NCI-H748 (cell line): ENCODE data around the gene RAB4B.
"Not testable (repeated sequence)": the region's sequence is repeated elsewhere in the genome, so short reads cannot be mapped to it uniquely, and the experiment has no call there.

ENCODE experiments used
- DNase-seq: peaks from one replicate; lab custom pipeline; 2025; ENCODE audit not compliant: unreplicated experiment; lab: John Stamatoyannopoulos, UW

Gene RAB4B

DNA sequence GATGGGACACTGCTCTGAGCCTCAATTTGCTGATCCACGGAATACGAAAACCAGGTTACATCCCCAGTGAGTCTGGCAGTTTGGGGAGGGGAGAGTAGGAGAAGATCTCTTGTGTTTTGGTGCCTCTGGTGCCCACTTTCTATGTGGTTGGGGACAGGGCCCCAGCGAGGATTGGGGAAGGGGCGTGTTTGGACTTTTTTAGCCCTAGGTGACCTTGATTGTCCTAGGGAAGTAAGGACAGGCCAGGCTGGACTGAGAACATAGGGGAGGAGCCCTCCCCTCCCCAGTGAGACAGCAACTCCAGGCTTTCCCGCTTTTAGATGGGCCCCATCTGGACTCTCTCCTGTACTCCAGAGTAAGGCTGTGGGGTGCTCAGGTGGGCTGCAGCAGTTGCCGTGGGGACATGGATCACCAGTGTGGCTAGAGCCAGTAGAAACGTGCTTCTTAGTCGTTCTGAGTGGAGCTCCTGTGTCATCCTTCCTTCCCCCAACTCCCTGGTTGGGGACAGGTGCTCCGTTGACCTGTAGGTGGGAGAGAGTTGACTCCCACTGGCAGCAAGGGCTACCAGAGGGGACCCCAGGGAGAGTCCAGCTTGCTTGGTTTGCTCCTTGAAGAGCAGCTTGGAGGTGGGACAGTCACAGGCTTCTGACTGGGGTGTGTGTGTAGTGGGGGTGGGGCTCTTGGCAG is 25.3 kb downstream of the RAB4B start:
- no peak for DNase-seq

DNA sequence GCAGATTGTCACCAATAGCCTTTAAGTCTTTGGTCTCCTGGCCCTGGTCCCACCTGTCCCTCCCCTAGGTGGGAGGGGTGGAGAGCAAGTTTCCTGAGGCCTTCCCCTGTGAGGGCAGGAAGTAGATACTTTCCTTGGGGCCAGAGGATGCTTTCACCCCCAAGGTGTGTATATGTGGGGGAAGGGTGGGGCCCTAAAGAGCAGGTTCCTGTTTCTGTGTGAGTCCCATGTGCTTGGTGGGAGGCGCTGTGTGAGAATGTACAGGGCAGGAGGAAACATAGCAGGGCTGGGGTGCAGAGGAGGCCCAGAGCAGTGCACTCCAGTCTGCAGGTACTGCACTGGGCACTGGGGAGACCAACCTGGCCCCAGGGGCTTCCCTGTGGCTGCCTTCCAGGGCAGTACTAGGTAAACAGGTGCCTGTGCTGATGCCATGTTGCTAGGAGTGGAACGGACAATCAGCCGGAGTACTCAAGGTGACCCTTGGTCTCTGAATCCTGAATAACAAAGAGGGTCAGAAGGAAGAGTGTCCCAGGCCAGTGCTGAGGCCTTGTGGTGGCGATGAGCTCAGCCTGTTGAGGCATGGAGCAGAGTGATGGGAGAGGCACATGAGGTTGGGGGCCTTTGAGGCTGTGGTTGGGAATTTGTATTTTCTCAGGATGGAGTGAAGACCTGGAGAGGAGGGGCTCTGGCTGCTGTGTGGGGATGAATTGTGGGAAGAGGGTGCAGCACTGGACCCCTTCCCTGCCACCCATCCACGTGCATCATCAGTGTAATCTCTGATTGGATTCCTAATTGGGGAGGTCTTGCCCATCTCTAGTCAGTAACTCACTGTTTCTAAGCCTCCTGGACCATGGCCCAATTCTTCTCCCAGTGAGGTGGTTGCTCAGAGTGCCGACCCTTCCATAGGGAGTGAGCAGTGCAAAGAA is 26.1 kb downstream of the RAB4B start:
- no peak for DNase-seq

DNA sequence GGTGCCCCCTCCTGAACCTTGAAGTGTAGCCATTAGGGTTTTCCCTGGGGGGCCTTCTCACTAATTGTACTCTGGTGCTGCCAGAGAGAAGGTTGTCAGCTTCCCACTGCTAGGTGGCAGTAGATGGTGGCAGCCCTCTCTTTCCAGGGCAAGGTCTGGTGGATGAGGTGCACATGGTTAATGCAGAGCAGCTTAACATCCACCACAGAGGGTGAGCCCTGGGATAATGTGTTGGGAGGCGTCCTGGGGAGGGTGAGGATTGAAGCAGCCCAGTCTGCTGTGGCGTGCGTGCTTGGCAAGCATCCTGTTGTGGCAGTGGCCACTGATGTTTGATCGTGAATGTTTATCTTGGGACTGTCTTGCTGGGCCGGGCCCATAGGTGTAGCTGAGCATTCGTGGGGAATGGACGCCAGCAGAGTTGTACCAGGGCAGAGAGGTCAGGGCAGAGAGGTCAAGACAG is 26.8 kb downstream of the RAB4B start:
- no peak for DNase-seq

DNA sequence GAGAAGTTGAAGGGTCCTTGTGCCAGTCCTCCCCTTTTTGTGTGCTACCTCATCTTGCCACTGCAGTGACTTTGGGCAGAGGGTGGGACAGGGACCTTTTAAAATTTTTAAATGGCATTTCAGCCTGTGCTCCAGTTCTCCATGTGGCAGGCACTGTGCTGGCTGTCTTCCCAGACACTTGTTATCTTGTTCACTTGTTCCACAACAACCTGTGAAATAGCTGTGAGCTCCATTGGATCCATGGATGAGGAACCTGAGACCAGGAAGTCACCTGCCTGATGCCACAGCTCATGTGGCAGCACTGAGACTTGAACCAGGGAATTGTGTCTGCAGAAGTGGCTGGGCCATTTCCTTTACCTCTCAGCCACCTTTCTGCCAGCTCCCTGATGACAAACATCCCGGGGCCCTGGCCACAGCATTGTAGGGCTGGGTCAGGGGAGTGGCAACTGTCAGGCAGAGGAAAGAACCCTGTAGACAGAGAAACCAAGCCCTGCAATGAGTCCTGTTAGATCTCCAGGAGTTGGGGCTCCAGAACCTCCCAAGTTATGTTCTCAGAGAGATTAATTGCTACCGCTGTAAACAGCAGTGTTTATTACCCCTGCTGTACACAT is 27.3 kb downstream of the RAB4B start:
- DNase-seq, result no peak

DNA sequence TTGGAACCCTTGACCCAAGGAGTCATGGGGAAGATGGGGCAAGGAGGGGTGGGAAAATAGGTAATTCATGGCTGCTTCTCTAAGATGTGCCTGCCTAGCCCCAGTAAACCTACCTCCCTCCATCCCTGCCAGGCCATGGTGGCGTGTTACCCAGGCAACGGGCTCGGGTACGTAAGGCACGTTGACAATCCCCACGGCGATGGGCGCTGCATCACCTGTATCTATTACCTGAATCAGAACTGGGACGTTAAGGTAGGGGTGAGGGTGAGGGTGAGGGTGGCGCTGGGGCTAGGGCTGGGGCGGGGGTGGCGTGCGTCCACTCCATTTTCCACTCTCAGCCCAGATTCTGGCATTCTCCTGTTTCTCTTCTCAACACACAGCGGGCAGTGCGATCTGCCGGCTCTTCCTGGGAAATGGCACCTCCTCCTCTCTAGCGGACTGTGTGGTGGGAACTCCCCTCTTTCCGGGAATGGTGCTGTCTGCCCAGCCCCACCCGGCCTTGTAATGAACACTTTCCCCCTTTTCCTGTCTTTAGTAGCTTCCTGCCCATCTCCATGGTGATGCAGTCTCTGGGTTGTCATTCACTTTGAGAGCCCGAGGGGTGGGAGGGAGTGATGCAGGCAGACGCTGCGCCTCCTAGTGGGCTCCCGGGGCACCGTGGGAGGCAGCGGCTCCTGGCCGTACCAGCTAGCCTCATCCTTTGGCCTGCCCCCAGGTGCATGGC is 28.5 kb downstream of the RAB4B start:
- peak; percentile 86 for DNase-seq

DNA sequence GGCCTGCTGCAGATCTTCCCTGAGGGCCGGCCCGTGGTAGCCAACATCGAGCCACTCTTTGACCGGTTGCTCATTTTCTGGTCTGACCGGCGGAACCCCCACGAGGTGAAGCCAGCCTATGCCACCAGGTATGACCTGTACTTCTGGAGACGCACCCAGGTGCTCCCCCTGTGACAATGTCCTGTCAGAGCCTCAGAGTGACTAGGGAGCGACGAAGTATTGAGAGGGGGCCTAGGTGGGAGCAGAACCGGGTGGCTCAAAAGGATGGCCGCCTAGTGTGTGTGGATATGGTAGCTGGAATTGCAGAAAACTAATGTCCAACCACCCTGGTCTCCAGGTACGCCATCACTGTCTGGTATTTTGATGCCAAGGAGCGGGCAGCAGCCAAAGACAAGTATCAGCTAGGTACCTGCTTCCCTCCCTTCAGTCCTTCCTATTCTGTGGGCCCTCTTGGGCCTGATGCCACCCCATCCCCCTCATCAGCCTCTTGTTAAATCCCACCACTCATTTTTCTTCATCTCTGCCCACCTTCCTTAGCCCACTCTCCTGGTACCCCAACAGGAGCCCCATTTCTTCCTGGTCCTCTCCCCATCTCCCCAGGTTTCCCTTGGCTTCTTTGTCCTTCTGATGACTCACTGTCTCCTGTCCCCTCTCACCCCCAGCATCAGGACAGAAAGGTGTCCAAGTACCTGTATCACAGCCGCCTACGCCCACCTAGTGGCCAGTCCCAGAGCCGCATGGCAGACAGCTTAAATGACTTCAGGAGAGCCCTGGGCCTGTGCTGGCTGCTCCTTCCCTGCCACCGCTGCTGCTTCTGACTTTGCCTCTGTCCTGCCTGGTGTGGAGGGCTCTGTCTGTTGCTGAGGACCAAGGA is 29.3 kb downstream of the RAB4B start:
- DNase-seq, result peak; percentile 36

DNA sequence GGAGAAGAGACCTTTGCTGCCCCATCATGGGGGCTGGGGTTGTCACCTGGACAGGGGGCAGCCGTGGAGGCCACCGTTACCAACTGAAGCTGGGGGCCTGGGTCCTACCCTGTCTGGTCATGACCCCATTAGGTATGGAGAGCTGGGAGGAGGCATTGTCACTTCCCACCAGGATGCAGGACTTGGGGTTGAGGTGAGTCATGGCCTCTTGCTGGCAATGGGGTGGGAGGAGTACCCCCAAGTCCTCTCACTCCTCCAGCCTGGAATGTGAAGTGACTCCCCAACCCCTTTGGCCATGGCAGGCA is 29.9 kb downstream of the RAB4B start:
- DNase-seq, result no peak

DNA sequence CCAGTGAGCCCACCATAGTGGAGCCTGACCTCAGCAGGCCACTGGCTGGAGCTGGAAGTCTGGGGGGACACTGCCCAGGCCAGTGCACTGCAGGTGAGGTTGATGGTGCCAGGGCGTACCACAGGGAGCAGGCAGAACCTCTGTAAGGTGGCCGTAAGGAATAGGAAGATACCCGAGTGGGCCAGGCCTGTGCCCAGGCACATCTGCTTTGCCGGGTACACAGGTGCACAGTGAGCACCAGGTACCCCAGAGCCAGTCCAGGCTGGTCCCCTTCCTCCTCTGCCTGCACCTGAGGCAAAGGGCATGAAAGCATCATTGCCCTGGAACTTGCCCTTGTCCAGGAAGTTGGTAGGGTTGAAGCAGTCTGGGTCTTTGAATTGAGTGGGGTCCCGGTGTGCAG is 30.4 kb downstream of the RAB4B start:
- DNase-seq, result no peak

DNA sequence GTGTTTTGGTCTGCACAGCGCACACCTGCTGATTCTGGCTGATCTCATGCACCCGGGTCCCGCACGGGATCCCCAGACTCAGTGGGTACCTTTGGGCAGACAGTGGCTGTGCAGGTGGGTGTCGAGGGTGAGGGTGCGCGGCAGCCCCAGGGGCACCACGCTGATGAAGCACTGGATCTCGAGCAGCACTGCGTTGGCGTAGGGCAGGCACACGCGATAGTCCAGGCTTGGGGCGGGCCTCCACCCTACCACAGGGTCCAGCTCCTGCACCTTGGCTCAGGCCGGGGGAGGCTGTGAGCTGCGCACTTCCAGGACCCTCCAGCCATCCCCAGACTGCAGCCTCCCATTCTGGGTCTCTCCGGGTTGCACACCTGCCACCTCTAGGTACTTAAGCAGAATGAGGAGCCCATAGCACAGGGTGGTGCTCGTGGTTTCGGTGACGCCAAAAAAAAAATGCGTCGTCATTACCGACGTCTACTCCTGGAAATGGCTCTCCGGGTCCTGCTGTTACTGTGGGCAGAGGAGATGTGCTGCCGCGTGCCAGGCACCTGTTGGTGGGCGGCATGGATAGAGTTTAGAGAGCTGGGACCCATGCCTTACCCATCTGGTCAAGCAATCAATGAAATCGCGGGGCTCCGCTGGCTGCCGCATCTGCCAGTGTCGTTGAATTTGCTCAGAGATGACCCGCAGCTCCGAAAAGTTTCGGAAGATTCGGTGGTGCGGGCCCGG is 31.5 kb downstream of the RAB4B start:
- DNase-seq, result no peak

DNA sequence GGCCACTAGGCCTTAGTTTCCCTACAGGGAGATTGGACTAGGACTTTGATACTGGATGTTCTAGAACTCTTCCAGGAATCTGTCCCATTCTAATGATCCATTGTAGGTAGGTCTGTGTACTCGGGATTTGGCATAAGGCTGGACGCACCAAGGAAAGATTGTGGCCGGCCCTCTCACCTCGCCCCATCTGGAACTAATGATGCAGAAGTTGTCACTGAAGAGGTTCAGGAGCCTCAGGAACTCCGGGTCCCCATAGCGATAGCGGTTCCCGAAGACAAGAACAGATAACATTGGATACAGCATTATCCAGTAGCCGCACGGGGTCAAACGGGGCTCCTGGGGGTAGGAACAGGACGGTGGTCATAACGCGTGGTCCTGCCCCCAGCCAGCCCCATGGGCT is 32.1 kb downstream of the RAB4B start:
- DNase-seq, result no peak

DNA sequence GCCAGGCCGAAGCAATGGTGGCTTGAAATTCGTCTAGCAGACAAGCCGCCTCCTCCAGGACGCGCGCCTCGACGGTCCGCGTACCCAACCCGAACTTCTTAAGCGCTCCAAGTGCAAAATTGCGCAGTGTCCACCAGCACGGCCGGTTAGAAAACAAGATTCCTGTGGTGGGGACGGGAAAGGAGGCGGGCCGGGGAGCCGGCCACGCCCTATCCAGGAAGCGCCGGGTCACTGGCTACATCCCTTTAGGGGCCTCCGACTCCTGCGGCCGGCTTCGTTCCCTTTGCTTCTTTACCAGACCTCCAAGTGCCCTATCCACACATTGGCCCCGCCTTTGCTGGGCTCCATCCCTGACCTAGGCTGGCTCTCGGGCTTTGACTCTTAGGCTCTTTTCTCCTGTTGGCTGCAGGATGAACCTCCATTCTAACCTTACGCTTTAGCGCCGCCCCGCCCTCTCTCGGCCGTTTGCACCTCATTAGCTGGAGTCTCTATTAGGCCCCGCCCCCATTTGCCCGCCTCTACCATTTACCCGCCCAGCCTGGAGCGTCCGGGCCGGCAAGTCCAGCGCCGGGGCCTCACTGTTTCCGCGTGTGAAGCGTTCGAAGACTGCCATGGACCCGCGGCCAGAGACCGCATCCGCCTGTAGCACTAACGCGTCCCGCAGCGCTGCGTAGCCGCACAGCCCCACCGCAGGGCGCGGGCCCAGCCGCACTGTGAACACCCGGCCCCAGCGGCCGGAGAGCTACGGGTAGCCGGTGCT is 32.8 kb downstream of the RAB4B start:
- peak; percentile 85 for DNase-seq

DNA sequence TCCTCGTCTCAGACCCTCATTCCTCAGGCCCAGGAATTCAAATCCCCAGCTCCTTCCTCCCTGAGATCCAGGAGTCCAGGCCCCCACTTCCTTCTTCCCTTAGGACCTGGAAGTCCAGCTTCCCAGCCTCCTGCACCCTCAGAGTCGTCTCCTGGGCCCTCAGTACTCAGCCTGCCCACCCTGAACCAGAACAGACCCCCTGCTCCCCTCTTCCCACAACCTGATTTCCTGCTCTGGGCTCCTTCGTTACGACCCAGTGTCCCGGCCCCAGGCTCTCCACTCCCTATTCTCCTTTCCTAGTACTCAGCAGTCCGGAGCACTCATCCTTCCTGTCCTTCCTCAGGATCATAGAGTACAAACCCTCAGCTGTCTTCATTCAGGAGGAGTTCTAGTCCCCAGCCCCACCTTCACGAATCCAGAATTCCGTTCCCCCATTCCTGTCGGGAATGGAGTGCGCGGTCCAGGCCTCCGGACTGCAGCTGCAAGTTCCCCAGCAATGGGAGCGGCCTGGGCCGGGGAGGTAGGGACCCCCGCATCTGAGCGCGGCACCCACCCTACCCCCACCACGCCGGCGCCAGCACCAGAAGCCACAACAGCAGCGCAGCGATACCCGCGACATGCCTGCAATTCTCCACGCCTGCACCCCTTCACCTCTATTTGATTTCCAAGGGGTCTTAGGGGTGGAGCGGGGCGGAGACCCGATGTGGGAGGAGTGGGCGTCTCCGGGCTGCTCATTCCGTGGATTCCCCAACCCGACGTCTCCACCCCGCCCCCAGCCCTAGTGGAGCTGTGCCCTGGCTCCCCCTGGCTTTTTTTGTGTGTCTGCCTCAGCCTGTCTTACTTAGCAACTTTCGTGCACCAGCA is 33.7 kb downstream of the RAB4B start:
- DNase-seq, result peak; percentile 21

DNA sequence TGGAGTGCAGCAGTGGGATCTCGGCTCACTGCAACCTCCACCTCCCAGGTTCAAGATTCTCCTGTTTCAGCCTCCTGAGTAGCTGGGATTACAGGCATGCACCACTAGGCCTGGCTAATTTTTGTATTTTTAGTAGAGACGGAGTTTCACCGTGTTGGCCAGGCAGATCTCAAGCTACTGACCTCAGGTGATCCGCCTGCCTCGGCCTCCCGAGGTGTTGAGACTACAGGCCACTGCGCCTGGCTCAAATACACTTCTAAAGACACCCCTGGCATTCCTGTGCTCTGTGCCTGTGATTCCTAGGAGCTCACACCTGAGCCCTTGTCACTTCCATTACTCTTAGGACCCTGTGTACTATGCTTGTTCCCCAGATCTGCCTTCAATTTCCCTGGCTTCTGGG is 34.5 kb downstream of the RAB4B start:
- DNase-seq, result not testable (repeated sequence)

DNA sequence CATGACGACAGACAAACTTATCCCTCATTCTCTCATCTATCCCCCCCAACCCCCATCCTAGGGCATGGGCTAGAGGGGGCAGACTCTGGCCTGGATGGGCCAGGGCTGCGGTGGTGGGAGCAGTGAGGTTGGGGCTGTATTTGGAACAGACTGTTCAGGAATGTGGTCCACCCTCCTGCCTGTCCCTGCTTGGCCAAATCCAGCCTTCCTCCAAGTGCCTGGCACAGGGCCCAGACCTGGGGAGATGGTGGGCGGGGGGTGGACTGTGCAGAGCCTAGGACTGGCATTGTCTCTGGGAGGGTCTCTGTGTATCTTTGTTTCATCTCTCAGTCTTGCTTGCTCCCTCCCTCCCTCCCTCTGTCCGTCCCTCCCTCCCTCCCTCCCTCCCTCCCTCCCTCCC is 35.1 kb downstream of the RAB4B start:
- DNase-seq, result no peak

DNA sequence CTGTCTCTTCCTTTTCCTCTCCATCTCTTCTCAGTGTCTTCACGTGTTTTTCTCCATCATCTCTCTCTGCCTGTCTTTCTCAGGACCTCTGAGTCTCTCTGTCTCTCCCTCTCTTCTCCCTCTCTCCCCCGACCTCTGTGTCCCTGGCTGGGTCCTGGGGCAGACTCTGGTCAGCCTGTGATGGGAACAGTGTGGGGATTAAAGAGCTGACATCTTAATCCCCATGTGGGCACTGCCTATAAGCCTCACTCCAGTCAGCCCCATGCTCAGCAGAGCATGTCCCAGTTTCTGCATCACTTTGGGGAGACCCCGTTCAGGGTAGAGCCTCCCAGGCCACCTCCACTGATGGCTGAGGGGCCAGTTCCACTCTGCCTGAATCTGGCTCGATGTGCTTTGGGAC is 37.2 kb downstream of the RAB4B start:
- DNase-seq, result no peak

DNA sequence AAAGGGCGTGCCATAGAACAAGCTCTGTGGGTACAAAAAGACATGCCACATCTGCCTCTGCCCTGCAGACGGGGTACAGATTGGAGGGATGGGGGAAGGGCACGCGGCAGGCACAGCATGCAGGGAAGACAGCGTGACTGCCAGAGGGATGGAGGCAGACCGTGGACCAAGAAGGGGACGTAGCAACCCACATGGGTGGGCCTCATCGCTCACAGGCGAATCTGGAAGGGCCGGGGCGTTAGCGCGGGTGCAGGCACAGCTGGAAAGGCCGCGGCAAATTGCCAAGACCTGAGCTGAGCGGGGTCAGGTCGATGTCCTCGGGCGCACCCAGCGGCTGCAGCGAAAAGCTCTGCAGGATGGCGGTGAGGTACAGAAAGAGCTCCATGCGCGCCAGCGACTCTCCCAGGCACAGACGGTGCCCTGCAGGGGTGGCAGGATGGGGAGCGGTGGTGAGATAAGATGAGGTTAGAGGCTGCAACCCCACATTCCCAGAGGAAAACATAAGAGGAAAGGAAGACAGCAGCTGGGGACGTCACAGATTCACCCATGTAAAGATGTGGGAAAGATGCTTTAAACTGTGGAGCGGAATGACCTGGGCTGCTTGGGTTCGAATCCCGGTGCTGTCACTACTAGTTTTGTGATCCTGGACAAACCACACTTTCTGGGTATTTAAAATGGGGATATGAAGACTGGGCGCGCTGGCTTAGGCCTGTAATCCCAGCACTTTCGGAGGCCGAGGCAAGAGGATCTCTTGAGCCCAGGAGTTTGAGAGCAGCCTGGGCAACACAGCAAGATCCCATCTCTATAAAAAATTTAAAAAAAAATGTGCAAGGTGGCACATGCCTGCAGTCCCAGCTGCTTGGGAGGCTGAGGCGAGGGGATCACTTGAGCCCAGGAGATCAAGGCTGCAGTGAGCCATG is 40.7 kb downstream of the RAB4B start:
- DNase-seq, result peak; percentile 67
